CD4-positive, alpha-beta T cell (primary cell): ENCODE results near the gene GPATCH3. TPM values are rescaled to one million over a fixed set of nuclear protein-coding genes. Genes with fewer than 3 reads are reported as not detected.

ENCODE experiments used
- ATAC-seq: fragments of 200-7000 bp; cut with Tn5 transposase; one replicate; pipeline ENCODE4 v1.10.0; 2022; ENCODE audit warnings: mild to moderate bottlenecking; ENCODE audit not compliant: poor library complexity
- CTCF ChIA-PET: fragments of 350-600 bp; sonication (Branson Sonifier 250); formaldehyde crosslinking; loops from one replicate; lab custom pipeline; 2021; ENCODE audit warnings: antibody characterized with exemption, inconsistent platforms; lab: Charles Lee
- POLR2A ChIA-PET: fragments of 350-600 bp; sonication (Branson Sonifier 250); formaldehyde crosslinking; loops from one replicate; lab custom pipeline; 2021; ENCODE audit warnings: antibody characterized with exemption, inconsistent platforms; lab: Charles Lee
- DNase-seq, 14 experiments: peaks; one replicate each; pipeline ENCODE4 v3.0.0-alpha.2; 2013 to 2020; ENCODE audit warnings: mixed read lengths in 2 of 14
- H3K27ac ChIP-seq, 2 donors: one replicate each; pipeline versions ENCODE4 v1.5.1 to v1.7.0; 2013; ENCODE audit warnings: low read length in 2 of 2, low read depth in 1 of 2, mild to moderate bottlenecking in 1 of 2
- H3K27me3 ChIP-seq, 2 experiments: 1 replicate in 1 of 2; 2 replicates in 1 of 2; pipeline versions ENCODE4 v1.6.1 to v1.7.0; 2013; ENCODE audit warnings: low read length in 2 of 2, control low read depth in 1 of 2, mild to moderate bottlenecking in 1 of 2, moderate library complexity in 1 of 2; ENCODE audit not compliant: insufficient read depth in 2 of 2, control insufficient read depth in 1 of 2
- H3K36me3 ChIP-seq: one replicate; pipeline ENCODE4 v1.6.1; 2013; ENCODE audit warnings: low read length, control low read depth; ENCODE audit not compliant: insufficient read depth
- H3K4me1 ChIP-seq: one replicate; pipeline ENCODE4 v1.6.1; 2013; ENCODE audit warnings: low read length, control low read depth; ENCODE audit not compliant: insufficient read depth
- H3K4me3 ChIP-seq: one replicate; pipeline ENCODE4 v1.5.1; 2013; ENCODE audit warnings: mild to moderate bottlenecking, low read length, moderate library complexity
- H3K9me3 ChIP-seq, 2 experiments: 1 replicate in 1 of 2; 2 replicates in 1 of 2; pipeline versions ENCODE4 v1.6.1 to v1.7.0; 2013; ENCODE audit warnings: low read length in 2 of 2, mild to moderate bottlenecking in 2 of 2, control low read depth in 1 of 2, moderate library complexity in 1 of 2; ENCODE audit not compliant: control insufficient read depth in 1 of 2, insufficient read depth in 1 of 2
- H3K27ac Mint-ChIP-seq: one replicate; pipeline ENCODE4 v1.8.0; 2020; ENCODE audit warnings: mixed read lengths
- H3K27me3 Mint-ChIP-seq: one replicate; pipeline ENCODE4 v1.8.0; 2021; ENCODE audit warnings: mixed read lengths
- H3K36me3 Mint-ChIP-seq: one replicate; pipeline ENCODE4 v1.8.0; 2021; ENCODE audit warnings: low read depth, mixed read lengths
- H3K4me1 Mint-ChIP-seq: one replicate; pipeline ENCODE4 v1.8.0; 2021; ENCODE audit warnings: low read depth, mixed read lengths
- H3K4me3 Mint-ChIP-seq: one replicate; pipeline ENCODE4 v1.8.0; 2020; ENCODE audit warnings: mild to moderate bottlenecking, mixed read lengths
- H3K9me3 Mint-ChIP-seq: one replicate; pipeline ENCODE4 v1.8.0; 2020; ENCODE audit warnings: mixed read lengths
- intact Hi-C, 2 experiments: fragments of 100-400 bp; cut with DNase I in 1 of 2; cut with micrococcal nuclease in 1 of 2; formaldehyde crosslinking; loops; one replicate each; pipeline versions ENCODE4 v1.15.1 to v1.9.0; 2023 to 2025; cut with DNase I, micrococcal nuclease
- total RNA-seq, 174 experiments: library from RNA in 2 of 174; stranded (reverse) in 2 of 174; gene quantifications; one replicate each; pipeline ENCODE4 v1.2.3 and lab custom pipeline; 2021 to 2026
- TF ChIP-seq, protein P1 (sequence below): fragments of 200-600 bp; IDR thresholded peaks from one replicate; pipeline ENCODE4 v1.8.0; 2022; ENCODE audit warnings: antibody characterized with exemption, mild to moderate bottlenecking

GPATCH3 gene
- total RNA-seq, 2 experiments from 2014 or later = 30.2 to 32.4 TPM

DNA sequence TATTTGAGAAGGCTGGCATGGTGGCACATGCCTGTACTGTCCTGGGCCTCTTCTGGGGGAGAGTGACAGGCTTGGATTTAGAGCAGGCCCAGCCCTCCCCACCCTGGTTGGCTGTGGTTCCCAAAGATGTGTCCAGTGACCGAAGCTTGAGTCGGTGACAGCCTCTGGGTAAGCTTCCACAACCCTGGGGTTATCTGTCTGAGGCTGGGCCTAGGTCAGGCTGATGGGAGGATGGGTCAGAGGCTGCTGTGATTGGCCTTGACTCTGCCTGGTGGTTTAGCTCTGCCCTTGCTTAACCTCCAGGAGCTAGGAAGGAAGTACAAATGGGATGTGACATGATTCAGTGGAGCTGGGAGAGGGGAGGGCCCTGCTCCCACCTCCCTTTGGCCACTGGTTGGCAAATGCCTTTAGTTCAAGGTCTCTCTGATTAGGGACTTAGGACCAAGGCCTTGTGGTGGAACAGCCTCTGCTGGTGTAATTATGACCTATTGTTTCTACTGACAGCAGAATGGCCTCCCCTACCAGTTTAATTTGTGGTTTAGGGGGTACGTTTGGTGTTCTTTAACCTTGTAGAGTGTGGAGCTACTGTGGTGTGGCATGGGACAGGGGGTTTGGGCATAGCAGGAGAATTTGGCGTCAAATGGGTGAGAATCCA lies 37.9 kb upstream of the GPATCH3 start:
- TF ChIP-seq, protein P1, sequence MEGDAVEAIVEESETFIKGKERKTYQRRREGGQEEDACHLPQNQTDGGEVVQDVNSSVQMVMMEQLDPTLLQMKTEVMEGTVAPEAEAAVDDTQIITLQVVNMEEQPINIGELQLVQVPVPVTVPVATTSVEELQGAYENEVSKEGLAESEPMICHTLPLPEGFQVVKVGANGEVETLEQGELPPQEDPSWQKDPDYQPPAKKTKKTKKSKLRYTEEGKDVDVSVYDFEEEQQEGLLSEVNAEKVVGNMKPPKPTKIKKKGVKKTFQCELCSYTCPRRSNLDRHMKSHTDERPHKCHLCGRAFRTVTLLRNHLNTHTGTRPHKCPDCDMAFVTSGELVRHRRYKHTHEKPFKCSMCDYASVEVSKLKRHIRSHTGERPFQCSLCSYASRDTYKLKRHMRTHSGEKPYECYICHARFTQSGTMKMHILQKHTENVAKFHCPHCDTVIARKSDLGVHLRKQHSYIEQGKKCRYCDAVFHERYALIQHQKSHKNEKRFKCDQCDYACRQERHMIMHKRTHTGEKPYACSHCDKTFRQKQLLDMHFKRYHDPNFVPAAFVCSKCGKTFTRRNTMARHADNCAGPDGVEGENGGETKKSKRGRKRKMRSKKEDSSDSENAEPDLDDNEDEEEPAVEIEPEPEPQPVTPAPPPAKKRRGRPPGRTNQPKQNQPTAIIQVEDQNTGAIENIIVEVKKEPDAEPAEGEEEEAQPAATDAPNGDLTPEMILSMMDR = no peak
- peaks cover 64% of the 10 kb centered on the region for H3K36me3 Mint-ChIP-seq
- Histone ChIP-seq H3K4me1 (no peaks in the 10 kb centered on the region), H3K27ac (no peak overlapping the region), H3K36me3 (peaks cover 44% of the 10 kb centered on the region), H3K4me3 (no peak overlapping the region), H3K9me3 (no peaks in the 10 kb centered on the region), H3K27me3 (no peaks in the 10 kb centered on the region)
- CTCF ChIA-PET = no interaction called here
- no peaks in the 10 kb centered on the region for H3K4me1 Mint-ChIP-seq
- H3K4me3 Mint-ChIP-seq = no peak overlapping the region
- ATAC-seq (no peak), DNase-seq (no peak)
- H3K27ac Mint-ChIP-seq = no peak overlapping the region
- intact Hi-C loops = no loop called here
- no peaks in the 10 kb centered on the region for H3K9me3 Mint-ChIP-seq
- POLR2A ChIA-PET = no interaction called here
- H3K27me3 Mint-ChIP-seq = no peaks in the 10 kb centered on the region

DNA sequence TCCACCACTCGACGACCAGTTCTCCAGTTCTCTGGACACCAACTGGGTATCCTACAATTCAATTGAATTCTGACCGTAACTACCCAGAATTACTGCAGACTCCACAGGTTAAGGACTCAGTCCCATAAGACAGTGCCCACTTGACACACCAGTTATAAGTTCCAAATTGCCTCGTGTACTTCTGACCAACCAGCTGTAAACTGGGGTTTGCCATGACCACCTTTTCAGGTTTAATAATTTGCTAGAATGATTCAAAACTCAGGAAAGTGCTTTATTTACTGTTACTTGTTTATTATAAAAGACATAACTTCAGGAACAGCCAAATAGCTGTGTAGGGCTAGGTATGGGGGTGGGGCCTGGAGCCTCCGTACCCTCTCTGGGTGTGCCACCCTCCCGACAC lies 36.6 kb upstream of the GPATCH3 start:
- H3K27ac ChIP-seq = no peak overlapping the region
- peaks cover 61% of the 10 kb centered on the region for H3K36me3 Mint-ChIP-seq
- no peaks in the 10 kb centered on the region for H3K4me1 ChIP-seq
- H3K27me3 ChIP-seq = no peaks in the 10 kb centered on the region
- H3K9me3 Mint-ChIP-seq = no peaks in the 10 kb centered on the region
- ChIA-PET POLR2A (interaction anchor here (1.1 kb wide), 1 partner anchor 37 kb away, joined by 3 read pairs; the partner anchor contains the start of gene GPATCH3), CTCF (no interaction called here)
- no peaks in the 10 kb centered on the region for H3K4me1 Mint-ChIP-seq
- intact Hi-C loops = no loop called here
- ATAC-seq (no peak), DNase-seq (no peak)
- H3K27me3 Mint-ChIP-seq = no peaks in the 10 kb centered on the region
- no peak overlapping the region for H3K4me3 Mint-ChIP-seq
- peaks cover 42% of the 10 kb centered on the region for H3K36me3 ChIP-seq
- H3K4me3 ChIP-seq = no peak overlapping the region
- TF ChIP-seq, protein P1 = no peak
- no peak overlapping the region for H3K27ac Mint-ChIP-seq
- H3K9me3 ChIP-seq = no peaks in the 10 kb centered on the region

DNA sequence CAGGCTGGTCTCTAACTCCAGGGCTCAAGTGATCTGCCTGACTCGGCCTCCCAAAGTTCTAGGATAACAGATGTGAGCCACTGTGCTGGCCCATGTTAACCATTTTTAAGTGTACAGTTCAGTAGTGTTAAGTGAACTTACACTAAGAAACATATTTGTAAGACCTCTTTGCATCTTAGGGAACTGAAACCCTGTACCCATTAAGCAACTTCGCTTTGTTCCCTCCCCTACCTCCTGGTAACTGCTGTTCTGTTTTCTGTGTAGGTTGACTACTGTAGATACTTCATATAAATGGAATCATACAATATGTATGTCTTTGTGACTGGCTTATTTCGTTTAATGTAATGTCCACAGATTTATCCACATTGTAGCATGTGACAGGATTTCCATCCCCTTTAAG lies 32.3 kb upstream of the GPATCH3 start:
- Histone ChIP-seq H3K4me3 (no peak overlapping the region), H3K9me3 (no peaks in the 10 kb centered on the region), H3K36me3 (peaks cover 48% of the 10 kb centered on the region), H3K27me3 (no peaks in the 10 kb centered on the region), H3K4me1 (no peaks in the 10 kb centered on the region), H3K27ac (no peak overlapping the region)
- no peaks in the 10 kb centered on the region for H3K4me1 Mint-ChIP-seq
- POLR2A ChIA-PET = interaction anchor here (1.7 kb wide), 1 partner anchor 11 kb away, joined by 3 read pairs; the partner anchor contains the start of gene NUDC
- TF ChIP-seq, protein P1 = no peak
- CTCF ChIA-PET = no interaction called here
- H3K9me3 Mint-ChIP-seq = no peaks in the 10 kb centered on the region
- no peak for ATAC-seq
- H3K27ac Mint-ChIP-seq = no peak overlapping the region
- H3K4me3 Mint-ChIP-seq = no peak overlapping the region
- intact Hi-C loops = no loop called here
- peak in 2 of 14 experiments; percentile 13 to 34 for DNase-seq
- peaks cover 64% of the 10 kb centered on the region for H3K36me3 Mint-ChIP-seq
- H3K27me3 Mint-ChIP-seq = no peaks in the 10 kb centered on the region
